Bladder microvascular endothelial cell (primary cell): ENCODE measurements around the gene UPF3A. TPM values are rescaled to one million over a fixed set of nuclear protein-coding genes. Genes with fewer than 3 reads are reported as not detected.

Source experiments
- total RNA-seq: library from RNA; depleted of rRNA; stranded (reverse); fragments of >200 nt; gene quantifications from 2 replicates; pipeline ENCODE4 v1.2.3, GENCODE V29; 2014

The UPF3A gene
- total RNA-seq: 15.7 and 28.5 TPM in 2 replicates

DNA sequence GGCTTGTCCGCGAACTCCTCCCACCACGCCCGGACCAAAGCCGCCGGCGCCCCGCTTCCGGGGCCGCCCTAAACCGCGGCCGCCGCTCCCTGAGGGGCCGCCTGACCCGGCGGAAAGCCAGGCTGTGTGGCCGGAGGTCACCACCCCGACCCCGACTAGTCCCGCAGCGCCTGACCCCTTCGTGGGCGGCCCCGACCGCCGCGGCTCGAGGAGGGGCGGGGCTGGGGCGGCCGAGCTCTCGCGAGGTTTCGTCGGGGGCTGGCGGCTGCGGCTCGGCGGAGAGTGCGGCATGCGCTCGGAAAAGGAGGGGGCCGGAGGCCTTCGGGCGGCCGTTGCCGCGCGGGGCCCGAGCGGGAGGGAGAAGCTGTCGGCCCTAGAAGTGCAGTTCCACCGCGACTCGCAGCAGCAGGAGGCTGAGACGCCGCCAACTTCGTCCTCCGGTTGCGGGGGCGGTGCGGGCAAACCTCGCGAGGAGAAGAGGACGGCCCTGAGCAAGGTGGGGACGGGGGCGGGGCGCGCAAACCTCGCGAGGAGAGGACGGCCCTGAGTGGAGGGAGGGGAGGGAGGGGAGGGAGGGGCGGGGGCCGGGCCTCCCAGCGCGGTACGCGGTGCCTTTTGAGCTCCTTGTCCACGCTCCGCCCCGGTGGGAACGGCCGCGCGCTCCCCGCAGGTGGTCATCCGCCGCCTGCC, at the start of gene UPF3A:
UPF3A (plus strand) TSS at position 251 of the 690 bp plus-strand sequence; CDS start at position 290, 39 bp downstream.

DNA sequence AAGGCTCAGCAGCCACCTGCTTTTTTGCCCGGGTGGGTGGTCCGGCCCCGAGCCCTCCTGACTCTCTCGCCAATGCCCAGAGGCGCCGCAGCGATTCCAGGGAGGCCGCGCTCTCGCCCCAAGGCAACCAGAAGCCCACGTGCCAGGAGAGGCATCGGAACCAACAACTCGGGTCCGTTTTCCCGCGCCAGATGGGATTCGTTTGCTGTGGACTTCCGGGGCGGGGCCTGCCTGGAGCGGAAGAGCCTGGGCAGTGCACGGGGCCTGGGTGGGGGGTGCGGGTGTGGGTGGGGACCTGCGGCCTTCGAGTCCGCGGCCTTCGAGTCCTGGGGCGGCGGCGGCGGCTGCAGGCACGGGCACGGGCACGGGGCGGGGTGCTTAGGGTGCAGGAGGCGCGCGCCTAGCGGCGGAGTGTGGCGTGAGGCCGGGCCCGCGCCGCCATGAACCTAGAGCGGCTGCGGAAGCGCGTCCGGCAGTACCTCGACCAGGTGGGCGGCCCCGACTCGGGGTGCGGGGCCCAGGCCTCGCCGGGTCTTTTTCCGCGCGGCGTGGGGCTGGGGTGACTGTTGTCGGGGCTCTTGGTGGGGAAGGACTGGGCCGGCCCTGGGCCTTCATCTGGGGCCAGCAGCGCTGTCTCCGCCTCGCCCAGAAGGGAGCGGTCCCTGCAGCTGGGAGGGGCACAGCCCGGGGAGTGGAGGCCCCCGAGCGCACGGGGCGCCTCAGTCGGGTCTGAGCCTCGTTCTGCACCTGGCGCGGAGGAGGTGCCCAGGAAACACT, 46.6 kb upstream of the UPF3A start, which contains the start of gene CDC16:
CDC16 (plus strand) TSS at position 253 of the 777 bp plus-strand sequence; CDS start at position 441, 188 bp downstream.

GRCh38 chr13:114314074-114314912, 32.9 kb downstream of the UPF3A start, which contains the start of gene CHAMP1:
TSS of gene CHAMP1 (plus strand) at chr13:114314503. CDS start at chr13:114323843, 9,340 bp downstream.

Other genes starting within 250 kb of the UPF3A start
- 24.4 and 48.7 TPM in 2 replicates for gene RASA3, start 149.0 kb upstream of the UPF3A start, total RNA-seq
- not detected in 2 replicates for gene CFAP97D2, start 102.3 kb upstream of the UPF3A start, total RNA-seq
- 28.8 and 71.7 TPM in 2 replicates for gene CDC16, start 46.7 kb upstream of the UPF3A start, total RNA-seq
- 6.8 and 11.6 TPM in 2 replicates for gene CHAMP1, start 32.9 kb downstream of the UPF3A start, total RNA-seq